ENCODE data around the gene COBLL1. TPM values are rescaled to one million over a fixed set of nuclear protein-coding genes. Genes with fewer than 3 reads are reported as not detected.
A peak's percentile ranks its signal among the peaks of the same experiment; 100 is the strongest.

Gene COBLL1
- total and polyA plus RNA-seq, 4 donors: 16.3 to 114 (median 36.4) TPM

DNA sequence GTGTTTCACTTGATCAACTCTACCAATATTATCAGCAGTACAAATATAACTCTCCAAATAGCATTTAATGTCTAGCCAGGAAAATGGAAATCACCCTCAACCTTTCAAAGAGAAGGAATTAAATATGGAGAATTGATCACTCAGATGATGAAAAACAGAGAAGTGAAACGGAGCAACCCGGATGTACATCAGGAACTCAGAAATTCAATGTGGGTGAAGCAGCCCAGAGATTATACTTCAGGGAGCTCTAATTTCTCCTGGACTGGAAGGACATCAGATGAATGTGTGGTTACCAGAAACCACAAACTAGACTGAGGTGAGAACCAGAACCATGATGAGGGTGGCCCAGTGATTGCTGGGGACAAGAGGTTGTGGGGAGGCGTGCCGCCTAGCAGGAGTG lies 35.5 kb upstream of the COBLL1 start:
- no peaks in the 10 kb centered on the region for H3K36me3 ChIP-seq (ENCODE audit: control insufficient read depth in 4 of 4, insufficient read depth in 3 of 4, low read depth in 1 of 4, low read length in 3 of 4)
- peak overlapping the region; percentile 0 to 44 (median 21) for H3K4me3 ChIP-seq (ENCODE audit: low read depth in 1 of 3, low read length in 3 of 3)
- 56% methylated on average over 4 of the region's 4 CpGs for WGBS
- TF ChIP-seq RXRA (IDR thresholded peaks at IDR 0.05) (no peak), YY1 (IDR thresholded peaks at IDR 0.05) (no peak), NR2F2 (IDR thresholded peaks at IDR 0.05) (no peak), JUND (IDR thresholded peaks at IDR 0.05) (no peak), SP1 (IDR thresholded peaks at IDR 0.05) (no peak), GABPA (IDR thresholded peaks at IDR 0.05 in 1 of 2, conservative IDR thresholded peaks at IDR 0.05 in 1 of 2) (no peak), RAD21 (IDR thresholded peaks at IDR 0.05) (no peak), FOXA2 (IDR thresholded peaks at IDR 0.05) (no peak)
- DNase-seq (ENCODE audit: low spot score): no peak
- peaks cover 7 to 51% (median 47%) of the 10 kb centered on the region in 4 donors for H3K4me1 ChIP-seq (ENCODE audit: control insufficient read depth in 4 of 4, insufficient read depth in 4 of 4, low read length in 3 of 4)
- peak overlapping the region; percentile 66 to 75 for H3K27ac ChIP-seq (ENCODE audit: low read depth in 1 of 2, low read length in 2 of 2)
- H3K9ac ChIP-seq (ENCODE audit: low read depth in 1 of 2, low read length in 2 of 2): peak overlapping the region in 1 of 2 donors; percentile 27
- no peaks in the 10 kb centered on the region for H3K9me3 ChIP-seq (ENCODE audit: control insufficient read depth in 4 of 4, low read length in 3 of 4)
- H3K27me3 ChIP-seq (ENCODE audit: control insufficient read depth in 4 of 4, insufficient read depth in 4 of 4, low read length in 3 of 4): no peaks in the 10 kb centered on the region

DNA sequence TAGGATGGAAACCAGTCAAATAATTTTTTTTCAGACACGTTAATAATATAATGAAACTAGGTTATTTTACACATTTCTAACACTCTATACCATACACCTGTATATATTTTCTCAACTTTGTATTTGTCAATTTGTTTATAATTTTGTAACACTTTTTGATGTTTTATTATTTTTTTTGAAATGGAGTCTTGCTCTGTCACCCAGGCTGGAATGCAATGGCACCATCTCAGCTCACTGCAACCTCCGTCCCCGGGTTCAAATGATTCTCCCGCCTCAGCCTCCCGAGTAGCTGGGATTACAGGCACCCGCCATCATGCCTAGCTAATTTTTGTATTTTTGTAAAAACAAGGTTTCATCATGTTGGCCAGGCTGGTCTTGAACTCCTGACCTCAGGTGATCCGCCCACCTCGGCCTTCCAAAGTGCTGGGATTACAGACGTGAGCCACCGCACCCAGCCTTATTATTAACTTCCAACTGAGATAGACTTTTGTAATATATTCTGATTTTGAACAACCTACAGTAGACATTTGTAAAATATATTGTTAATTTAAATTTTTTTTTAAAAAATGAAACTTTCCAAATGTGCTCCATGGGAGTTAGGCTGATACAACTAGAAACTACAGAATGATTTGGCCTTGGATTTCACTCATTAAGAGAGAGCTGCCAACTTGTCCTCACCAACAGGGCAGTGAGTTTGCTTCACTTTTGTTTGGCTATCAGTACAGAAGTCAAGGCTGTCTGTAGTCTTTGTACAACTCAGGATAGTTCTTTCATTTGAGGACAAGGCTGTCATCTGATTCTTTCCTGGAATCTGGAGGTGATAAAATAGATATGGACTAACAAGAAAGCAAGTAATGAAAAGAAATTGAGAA lies 33.9 kb upstream of the COBLL1 start:
- Histone ChIP-seq H3K27me3 (ENCODE audit: control insufficient read depth in 4 of 4, insufficient read depth in 4 of 4, low read length in 3 of 4) (no peaks in the 10 kb centered on the region), H3K9ac (ENCODE audit: low read depth in 1 of 2, low read length in 2 of 2) (peak overlapping the region in 1 of 2 donors; percentile 58), H3K4me3 (ENCODE audit: low read depth in 1 of 3, low read length in 3 of 3) (no peak overlapping the region), H3K4me1 (ENCODE audit: control insufficient read depth in 4 of 4, insufficient read depth in 4 of 4, low read length in 3 of 4) (peaks cover 7 to 57% (median 53%) of the 10 kb centered on the region in 4 donors), H3K27ac (ENCODE audit: low read depth in 1 of 2, low read length in 2 of 2) (peak overlapping the region; percentile 44 to 66), H3K9me3 (ENCODE audit: control insufficient read depth in 4 of 4, low read length in 3 of 4) (no peaks in the 10 kb centered on the region), H3K36me3 (ENCODE audit: control insufficient read depth in 4 of 4, insufficient read depth in 3 of 4, low read depth in 1 of 4, low read length in 3 of 4) (no peaks in the 10 kb centered on the region)
- 40% methylated on average over 10 of the region's 10 CpGs for WGBS
- no peak for DNase-seq (ENCODE audit: low spot score)
- peak in 1 of 2 donors; percentile 67 for TF ChIP-seq EGR1 (IDR thresholded peaks at IDR 0.05; ENCODE audit: low read depth in 2 of 2)
- TF ChIP-seq, protein P1, sequence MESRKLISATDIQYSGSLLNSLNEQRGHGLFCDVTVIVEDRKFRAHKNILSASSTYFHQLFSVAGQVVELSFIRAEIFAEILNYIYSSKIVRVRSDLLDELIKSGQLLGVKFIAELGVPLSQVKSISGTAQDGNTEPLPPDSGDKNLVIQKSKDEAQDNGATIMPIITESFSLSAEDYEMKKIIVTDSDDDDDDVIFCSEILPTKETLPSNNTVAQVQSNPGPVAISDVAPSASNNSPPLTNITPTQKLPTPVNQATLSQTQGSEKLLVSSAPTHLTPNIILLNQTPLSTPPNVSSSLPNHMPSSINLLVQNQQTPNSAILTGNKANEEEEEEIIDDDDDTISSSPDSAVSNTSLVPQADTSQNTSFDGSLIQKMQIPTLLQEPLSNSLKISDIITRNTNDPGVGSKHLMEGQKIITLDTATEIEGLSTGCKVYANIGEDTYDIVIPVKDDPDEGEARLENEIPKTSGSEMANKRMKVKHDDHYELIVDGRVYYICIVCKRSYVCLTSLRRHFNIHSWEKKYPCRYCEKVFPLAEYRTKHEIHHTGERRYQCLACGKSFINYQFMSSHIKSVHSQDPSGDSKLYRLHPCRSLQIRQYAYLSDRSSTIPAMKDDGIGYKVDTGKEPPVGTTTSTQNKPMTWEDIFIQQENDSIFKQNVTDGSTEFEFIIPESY (IDR thresholded peaks at IDR 0.05): peak; percentile 57
- TF ChIP-seq, protein P2, sequence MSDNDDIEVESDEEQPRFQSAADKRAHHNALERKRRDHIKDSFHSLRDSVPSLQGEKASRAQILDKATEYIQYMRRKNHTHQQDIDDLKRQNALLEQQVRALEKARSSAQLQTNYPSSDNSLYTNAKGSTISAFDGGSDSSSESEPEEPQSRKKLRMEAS (IDR thresholded peaks at IDR 0.05): peak; percentile 65
- peak; percentile 12 for TF ChIP-seq FOXA1 (IDR thresholded peaks at IDR 0.05)
- TF ChIP-seq FOXA2 (IDR thresholded peaks at IDR 0.05): peak; percentile 10
- peak; percentile 57 for TF ChIP-seq HNF4G (IDR thresholded peaks at IDR 0.05)
- TF ChIP-seq HNF4A (conservative IDR thresholded peaks at IDR 0.05): peak; percentile 89 to 90
- TF ChIP-seq RAD21 (IDR thresholded peaks at IDR 0.05): peak in 1 of 2 donors; percentile 45
- peak; percentile 91 for TF ChIP-seq SP1 (IDR thresholded peaks at IDR 0.05)
- peak; percentile 75 for TF ChIP-seq YY1 (IDR thresholded peaks at IDR 0.05)
- TF ChIP-seq, protein P3, sequence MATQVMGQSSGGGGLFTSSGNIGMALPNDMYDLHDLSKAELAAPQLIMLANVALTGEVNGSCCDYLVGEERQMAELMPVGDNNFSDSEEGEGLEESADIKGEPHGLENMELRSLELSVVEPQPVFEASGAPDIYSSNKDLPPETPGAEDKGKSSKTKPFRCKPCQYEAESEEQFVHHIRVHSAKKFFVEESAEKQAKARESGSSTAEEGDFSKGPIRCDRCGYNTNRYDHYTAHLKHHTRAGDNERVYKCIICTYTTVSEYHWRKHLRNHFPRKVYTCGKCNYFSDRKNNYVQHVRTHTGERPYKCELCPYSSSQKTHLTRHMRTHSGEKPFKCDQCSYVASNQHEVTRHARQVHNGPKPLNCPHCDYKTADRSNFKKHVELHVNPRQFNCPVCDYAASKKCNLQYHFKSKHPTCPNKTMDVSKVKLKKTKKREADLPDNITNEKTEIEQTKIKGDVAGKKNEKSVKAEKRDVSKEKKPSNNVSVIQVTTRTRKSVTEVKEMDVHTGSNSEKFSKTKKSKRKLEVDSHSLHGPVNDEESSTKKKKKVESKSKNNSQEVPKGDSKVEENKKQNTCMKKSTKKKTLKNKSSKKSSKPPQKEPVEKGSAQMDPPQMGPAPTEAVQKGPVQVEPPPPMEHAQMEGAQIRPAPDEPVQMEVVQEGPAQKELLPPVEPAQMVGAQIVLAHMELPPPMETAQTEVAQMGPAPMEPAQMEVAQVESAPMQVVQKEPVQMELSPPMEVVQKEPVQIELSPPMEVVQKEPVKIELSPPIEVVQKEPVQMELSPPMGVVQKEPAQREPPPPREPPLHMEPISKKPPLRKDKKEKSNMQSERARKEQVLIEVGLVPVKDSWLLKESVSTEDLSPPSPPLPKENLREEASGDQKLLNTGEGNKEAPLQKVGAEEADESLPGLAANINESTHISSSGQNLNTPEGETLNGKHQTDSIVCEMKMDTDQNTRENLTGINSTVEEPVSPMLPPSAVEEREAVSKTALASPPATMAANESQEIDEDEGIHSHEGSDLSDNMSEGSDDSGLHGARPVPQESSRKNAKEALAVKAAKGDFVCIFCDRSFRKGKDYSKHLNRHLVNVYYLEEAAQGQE (IDR thresholded peaks at IDR 0.05): peak; percentile 62
- TF ChIP-seq NR2F2 (IDR thresholded peaks at IDR 0.05): peak; percentile 31
- TF ChIP-seq RXRA (IDR thresholded peaks at IDR 0.05): peak; percentile 92 to 97
- TF ChIP-seq TAF1 (conservative IDR thresholded peaks at IDR 0.05): peak; percentile 34
- TF ChIP-seq, protein P4, sequence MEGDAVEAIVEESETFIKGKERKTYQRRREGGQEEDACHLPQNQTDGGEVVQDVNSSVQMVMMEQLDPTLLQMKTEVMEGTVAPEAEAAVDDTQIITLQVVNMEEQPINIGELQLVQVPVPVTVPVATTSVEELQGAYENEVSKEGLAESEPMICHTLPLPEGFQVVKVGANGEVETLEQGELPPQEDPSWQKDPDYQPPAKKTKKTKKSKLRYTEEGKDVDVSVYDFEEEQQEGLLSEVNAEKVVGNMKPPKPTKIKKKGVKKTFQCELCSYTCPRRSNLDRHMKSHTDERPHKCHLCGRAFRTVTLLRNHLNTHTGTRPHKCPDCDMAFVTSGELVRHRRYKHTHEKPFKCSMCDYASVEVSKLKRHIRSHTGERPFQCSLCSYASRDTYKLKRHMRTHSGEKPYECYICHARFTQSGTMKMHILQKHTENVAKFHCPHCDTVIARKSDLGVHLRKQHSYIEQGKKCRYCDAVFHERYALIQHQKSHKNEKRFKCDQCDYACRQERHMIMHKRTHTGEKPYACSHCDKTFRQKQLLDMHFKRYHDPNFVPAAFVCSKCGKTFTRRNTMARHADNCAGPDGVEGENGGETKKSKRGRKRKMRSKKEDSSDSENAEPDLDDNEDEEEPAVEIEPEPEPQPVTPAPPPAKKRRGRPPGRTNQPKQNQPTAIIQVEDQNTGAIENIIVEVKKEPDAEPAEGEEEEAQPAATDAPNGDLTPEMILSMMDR (IDR thresholded peaks at IDR 0.05; ENCODE audit: low read depth, low read length, missing input control): no peak
- TF ChIP-seq, protein P5, sequence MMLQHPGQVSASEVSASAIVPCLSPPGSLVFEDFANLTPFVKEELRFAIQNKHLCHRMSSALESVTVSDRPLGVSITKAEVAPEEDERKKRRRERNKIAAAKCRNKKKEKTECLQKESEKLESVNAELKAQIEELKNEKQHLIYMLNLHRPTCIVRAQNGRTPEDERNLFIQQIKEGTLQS (IDR thresholded peaks at IDR 0.05): peak; percentile 9
- no peak for TF ChIP-seq GABPA (IDR thresholded peaks at IDR 0.05 in 1 of 2, conservative IDR thresholded peaks at IDR 0.05 in 1 of 2)
- TF ChIP-seq JUND (IDR thresholded peaks at IDR 0.05): peak; percentile 57 to 66
